ENCODE measurements around the gene PLIN4. TPM values are rescaled to one million over a fixed set of nuclear protein-coding genes. Genes with fewer than 3 reads are reported as not detected.
A peak's percentile ranks its signal among the peaks of the same experiment; 100 is the strongest.

The PLIN4 gene
- total RNA-seq, 2 donors from 2014 or later, result 0.05 TPM; not detected in 1

DNA sequence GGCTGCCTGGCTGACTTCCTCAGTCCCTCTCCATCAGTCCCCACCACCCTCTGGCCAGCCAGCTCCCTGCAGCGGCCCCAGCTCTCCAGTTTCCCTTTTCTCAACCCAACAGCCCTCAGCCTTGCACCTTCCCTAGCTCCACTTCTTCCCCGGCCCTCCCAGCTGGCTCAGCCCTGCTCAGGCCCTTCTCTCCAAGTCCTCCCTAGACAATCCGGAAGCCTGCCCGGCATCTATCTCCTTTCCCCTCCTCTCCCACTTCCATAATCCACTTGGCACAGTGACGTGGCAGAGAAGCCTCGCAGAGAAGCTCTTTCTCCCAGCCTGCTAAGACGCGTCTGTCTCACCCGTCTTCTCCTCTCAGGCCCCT, 61.8 kb downstream of the PLIN4 start:
- Mint-ChIP-seq H3K27me3 (no peaks in the 10 kb centered on the region), H3K27ac (peak overlapping the region; percentile 96), H3K4me3 (peak overlapping the region; percentile 96), H3K36me3 (ENCODE audit: low read depth) (peaks cover 6% of the 10 kb centered on the region), H3K4me1 (peaks cover 15% of the 10 kb centered on the region), H3K9me3 (no peaks in the 10 kb centered on the region)
- ATAC-seq (replicated peaks), result no peak

DNA sequence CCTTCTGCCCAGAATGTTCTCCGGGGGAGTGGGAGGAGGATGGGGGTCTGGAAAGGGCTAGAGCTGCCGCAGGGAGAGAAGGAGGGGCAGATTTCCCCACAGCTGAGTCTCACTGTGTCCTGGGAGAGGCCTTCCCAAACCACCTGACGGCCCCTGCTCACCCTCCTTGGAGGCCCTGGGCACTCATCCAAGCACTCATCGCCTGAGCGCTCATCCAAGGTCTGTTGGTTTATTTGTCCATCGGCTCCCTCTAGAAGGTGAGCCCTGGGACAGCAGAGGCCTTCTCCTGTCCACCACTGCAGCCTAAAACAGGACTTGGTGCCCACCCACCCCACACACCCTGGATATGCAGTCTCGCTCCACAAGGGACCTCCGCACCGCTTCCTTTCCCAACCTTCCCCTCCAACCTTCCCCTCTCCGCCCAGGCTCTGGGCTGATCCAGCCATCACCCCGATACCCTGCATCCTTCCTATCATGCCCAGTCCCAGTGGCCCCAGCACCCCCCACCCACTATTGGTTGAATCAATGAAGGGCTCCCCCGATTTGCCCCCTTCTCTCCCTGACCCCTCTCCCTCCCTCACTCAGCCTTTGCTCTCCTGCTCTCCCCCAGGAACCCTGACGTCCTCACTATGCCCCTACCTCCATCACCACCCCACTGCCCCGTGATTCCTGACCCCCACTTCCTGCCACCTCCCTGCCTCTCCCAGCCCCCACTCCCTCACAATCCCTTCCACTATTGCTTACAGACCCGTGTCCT, 62.4 kb downstream of the PLIN4 start:
- ATAC-seq (replicated peaks), result no peak
- Mint-ChIP-seq H3K4me3 (peak overlapping the region; percentile 96), H3K27me3 (no peaks in the 10 kb centered on the region), H3K36me3 (ENCODE audit: low read depth) (peaks cover 11% of the 10 kb centered on the region), H3K27ac (peak overlapping the region; percentile 96), H3K9me3 (no peaks in the 10 kb centered on the region), H3K4me1 (peaks cover 15% of the 10 kb centered on the region)

DNA sequence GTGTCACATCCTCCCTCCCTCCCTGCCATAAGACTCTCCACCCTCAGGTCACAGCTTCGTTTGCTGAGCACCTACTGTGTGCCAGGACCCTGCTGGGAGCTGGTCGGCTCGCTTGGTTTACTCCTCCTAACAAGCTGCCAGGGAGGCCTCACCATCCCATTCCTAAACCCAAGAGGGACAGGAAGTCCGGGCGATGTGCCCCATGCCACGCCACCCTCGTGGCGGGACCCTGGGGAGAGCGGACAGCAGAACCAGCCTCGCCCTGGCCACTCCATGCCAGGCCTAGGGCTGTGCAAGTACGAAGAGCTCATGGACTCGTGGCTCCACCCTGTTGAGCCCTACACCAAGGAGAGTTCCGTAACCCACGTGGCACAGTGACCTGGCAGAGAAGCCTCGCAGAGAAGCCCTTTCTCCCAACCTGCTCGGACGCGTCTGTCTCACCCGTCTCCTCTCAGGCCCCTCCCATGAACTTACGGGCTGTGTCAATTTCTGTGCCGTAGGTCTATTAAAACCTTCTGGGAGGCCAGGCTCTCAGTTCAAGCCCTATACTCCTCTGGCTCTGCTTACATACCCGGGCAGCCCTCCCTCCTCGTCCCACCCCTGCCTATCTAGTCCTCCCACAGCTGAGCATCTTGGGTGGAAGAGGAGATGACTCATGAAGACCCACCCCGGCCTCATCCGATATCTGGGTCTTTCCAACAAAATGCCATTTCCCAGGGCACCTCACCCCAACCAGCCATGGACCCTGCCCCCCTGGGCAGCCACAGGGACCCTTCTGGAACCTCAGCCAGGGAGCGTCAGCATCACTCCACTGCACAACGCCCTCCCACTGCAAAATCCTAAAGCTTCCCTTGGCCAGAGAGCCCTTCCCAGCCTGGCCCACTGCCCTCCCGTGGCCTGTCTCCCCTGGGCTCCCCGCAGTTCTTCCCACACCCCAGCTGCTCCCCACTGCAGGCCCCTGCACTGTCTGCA, 63.3 kb downstream of the PLIN4 start:
- H3K36me3 Mint-ChIP-seq (ENCODE audit: low read depth), result peaks cover 20% of the 10 kb centered on the region
- H3K4me1 Mint-ChIP-seq, result peaks cover 15% of the 10 kb centered on the region
- no peak overlapping the region for H3K4me3 Mint-ChIP-seq
- peak overlapping the region; percentile 41 for H3K27ac Mint-ChIP-seq
- H3K27me3 Mint-ChIP-seq, result no peaks in the 10 kb centered on the region
- no peak for ATAC-seq (replicated peaks)
- no peaks in the 10 kb centered on the region for H3K9me3 Mint-ChIP-seq

GRCh38 chr19:4453232-4454179, 64.8 kb downstream of the PLIN4 start:
- peaks cover 35% of the 10 kb centered on the region for H3K36me3 Mint-ChIP-seq (ENCODE audit: low read depth)
- no peak overlapping the region for H3K4me3 Mint-ChIP-seq
- ATAC-seq (replicated peaks), result no peak
- peaks cover 15% of the 10 kb centered on the region for H3K4me1 Mint-ChIP-seq
- no peaks in the 10 kb centered on the region for H3K9me3 Mint-ChIP-seq
- no peak overlapping the region for H3K27ac Mint-ChIP-seq
- H3K27me3 Mint-ChIP-seq, result no peaks in the 10 kb centered on the region

- Mint-ChIP-seq H3K27me3 (no peaks in the 10 kb centered on the region), H3K9me3 (no peaks in the 10 kb centered on the region), H3K27ac (no peak overlapping the region), H3K4me3 (no peak overlapping the region), H3K36me3 (ENCODE audit: low read depth) (peaks cover 40% of the 10 kb centered on the region), H3K4me1 (peaks cover 10% of the 10 kb centered on the region)
- ATAC-seq (replicated peaks), result no peak
Observed at GRCh38 chr19:4452230-4452990, 65.9 kb downstream of the PLIN4 start.

Other genes with a start within 250 kb of the PLIN4 start
- not detected for gene SHD, start 239.2 kb downstream of the PLIN4 start, total RNA-seq
- 1 to 10 TPM; 2.5 to 4.1 TPM for gene TMIGD2, start 216.1 kb downstream of the PLIN4 start, total RNA-seq
- gene FSD1, start 213.9 kb downstream of the PLIN4 start, total RNA-seq, result 10 to 100 TPM in 1 of 2 donors, 1 to 10 TPM in 1; 8.3 to 13.1 TPM
- 10 to 100 TPM; 13.3 to 17.4 TPM for gene STAP2, start 179.7 kb downstream of the PLIN4 start, total RNA-seq
- 10 to 100 TPM; 15.5 to 19.7 TPM for gene MPND, start 174.9 kb downstream of the PLIN4 start, total RNA-seq
- 10 to 100 TPM; 49.1 to 67.1 TPM for gene SH3GL1, start 117.9 kb downstream of the PLIN4 start, total RNA-seq
- 10 to 100 TPM; 67.9 to 96.7 TPM for gene CHAF1A, start 115.8 kb downstream of the PLIN4 start, total RNA-seq
- gene UBXN6, start 60.7 kb downstream of the PLIN4 start, total RNA-seq, result 10 to 100 TPM; 37.4 to 40.1 TPM
- gene HDGFL2, start 46.2 kb downstream of the PLIN4 start, total RNA-seq, result 10 to 100 TPM; 30.7 to 39.3 TPM
- under 1 TPM in 1 of 2 donors, not detected in 1; 0.17 TPM for gene PLIN5, start 16.7 kb upstream of the PLIN4 start, total RNA-seq
- gene LRG1, start 21.6 kb upstream of the PLIN4 start, total RNA-seq, result under 1 TPM; 0.53 to 0.93 TPM
- under 1 TPM in 1 of 2 donors, not detected in 1; 0.05 TPM for gene SEMA6B, start 41.2 kb upstream of the PLIN4 start, total RNA-seq
- gene TNFAIP8L1, start 121.0 kb upstream of the PLIN4 start, total RNA-seq, result 10 to 100 TPM; 18.0 to 23.6 TPM
- 10 to 100 TPM; 47.8 to 79.0 TPM for gene MYDGF, start 151.9 kb upstream of the PLIN4 start, total RNA-seq
- gene DPP9, start 205.4 kb upstream of the PLIN4 start, total RNA-seq, result 10 to 100 TPM; 52.3 to 90.9 TPM